A549 (cell line): ENCODE results near the gene NXPH1. TPM values are rescaled to one million over a fixed set of nuclear protein-coding genes. Genes with fewer than 3 reads are reported as not detected.

Experiments
- ATAC-seq, 2 experiments: fragments of 200-7000 bp in 1 of 2; fragments of >200 bp in 1 of 2; cut with Nextera tagmentation in 1 of 2; cut with Tn5 transposase in 1 of 2; 3 replicates each; pipeline versions ENCODE4 v1.8.0 to v1.9.1; 2018 to 2020; ENCODE audit warnings: mild to moderate bottlenecking in 1 of 2, moderate library complexity in 1 of 2
- CTCF ChIA-PET: fragments of 300-600 bp; sonication (Branson Sonifier 250); formaldehyde crosslinking; extraction: SDS; loops from one replicate; lab custom pipeline; 2021; ENCODE audit warnings: antibody characterized with exemption, inconsistent platforms; lab: Yijun Ruan, JAX
- POLR2A ChIA-PET: fragments of 350-600 bp; formaldehyde crosslinking; extraction: SDS; loops from one replicate; lab custom pipeline; 2021; ENCODE audit warnings: antibody characterized with exemption, inconsistent platforms; lab: Yijun Ruan, JAX
- DNase-seq, 2 experiments: peaks; one replicate each; pipeline versions ENCODE4 v3.0.0 to v3.0.0-alpha.2; 2011 to 2016; ENCODE audit warnings: low read depth in 1 of 2, low spot score in 1 of 2
- FAIRE-seq: peaks from 2 replicates; lab custom pipeline; 2011; peaks lifted over from hg19 to GRCh38; lab: Jason Lieb, UNC
- H3K27ac ChIP-seq, 2 experiments: fragments of >200 bp; sonication (Bioruptor Twin); formaldehyde crosslinking; 3 replicates each; pipeline ENCODE4 v1.5.1; 2016 to 2017
- H3K4me1 ChIP-seq: fragments of >200 bp; sonication (Bioruptor Twin); formaldehyde crosslinking; 3 replicates; pipeline ENCODE4 v1.6.1; 2016
- H3K4me2 ChIP-seq: fragments of >200 bp; sonication (Bioruptor Twin); formaldehyde crosslinking; 3 replicates; pipeline ENCODE4 v1.6.1; 2016
- H3K4me3 ChIP-seq: fragments of >200 bp; sonication (Bioruptor Twin); formaldehyde crosslinking; 3 replicates; pipeline ENCODE4 v1.5.1; 2016
- H3K9me3 ChIP-seq: fragments of >200 bp; sonication (Bioruptor Twin); formaldehyde crosslinking; 3 replicates; pipeline ENCODE4 v1.6.1; 2016
- BCL3 ChIP-seq: fragments of >200 bp; sonication (Bioruptor Twin); formaldehyde crosslinking; IDR thresholded peaks from 3 replicates; pipeline ENCODE4 v1.6.1; 2016
- BHLHE40 ChIP-seq: IDR thresholded peaks from 2 replicates; pipeline ENCODE4 v1.6.1; 2012; ENCODE audit warnings: low read depth, low read length, inconsistent platforms
- CBX2 ChIP-seq: fragments of 200-600 bp; sonication (generic); IDR thresholded peaks from 2 replicates; pipeline ENCODE4 v1.6.1; 2016; ENCODE audit warnings: low read depth, mild to moderate bottlenecking, borderline replicate concordance
- CBX8 ChIP-seq: fragments of 200-600 bp; sonication (generic); IDR thresholded peaks from 2 replicates; pipeline ENCODE4 v1.6.1; 2016
- CHD4 ChIP-seq: fragments of 200-600 bp; sonication (generic); IDR thresholded peaks from 2 replicates; pipeline ENCODE4 v1.6.1; 2016; ENCODE audit warnings: antibody characterized with exemption, mild to moderate bottlenecking, borderline replicate concordance
- E2F6 ChIP-seq: IDR thresholded peaks from 2 replicates; pipeline ENCODE4 v1.6.1; 2012; ENCODE audit warnings: low read depth, borderline replicate concordance
- FOSL2 ChIP-seq, 2 experiments: fragments of 450-650 bp in 1 of 2; fragments of >200 bp in 1 of 2; sonication (Bioruptor Twin) in 1 of 2; formaldehyde crosslinking; IDR thresholded peaks; 2 replicates each; pipeline versions ENCODE4 v1.5.0 to v1.6.1; 2016 to 2020; ENCODE audit warnings: mild to moderate bottlenecking in 1 of 2, moderate library complexity in 1 of 2
- FOXS1 ChIP-seq: fragments of 250-450 bp; sonication (Bioruptor Pico); IDR thresholded peaks from 2 replicates; pipeline ENCODE4 v1.5.0; 2020; ENCODE audit warnings: mild to moderate bottlenecking, moderate library complexity
- GATA3 ChIP-seq: IDR thresholded peaks from 2 replicates; pipeline ENCODE4 v1.6.1; 2012; ENCODE audit warnings: borderline replicate concordance
- HOXA7 ChIP-seq: fragments of 250-450 bp; sonication (Bioruptor Pico); IDR thresholded peaks from 2 replicates; pipeline ENCODE4 v1.5.0; 2020; ENCODE audit warnings: mild to moderate bottlenecking, moderate library complexity
- HOXB13 ChIP-seq: fragments of 250-450 bp; sonication (Bioruptor Pico); IDR thresholded peaks from 2 replicates; pipeline ENCODE4 v1.5.0; 2020; ENCODE audit warnings: low read depth, mild to moderate bottlenecking, moderate library complexity
- HOXB5 ChIP-seq: fragments of 250-450 bp; sonication (Bioruptor Pico); IDR thresholded peaks from 2 replicates; pipeline ENCODE4 v1.5.0; 2020; ENCODE audit warnings: mild to moderate bottlenecking, moderate library complexity
- JUNB ChIP-seq: fragments of >200 bp; sonication (Bioruptor Twin); formaldehyde crosslinking; IDR thresholded peaks from 2 replicates; pipeline ENCODE4 v1.6.1; 2016
- KDM5A ChIP-seq: fragments of 200-600 bp; sonication (generic); IDR thresholded peaks from 2 replicates; pipeline ENCODE4 v1.6.1; 2016; ENCODE audit warnings: antibody characterized with exemption, mild to moderate bottlenecking
- MYC ChIP-seq: IDR thresholded peaks from 2 replicates; pipeline ENCODE4 v1.6.1; 2012; ENCODE audit warnings: mild to moderate bottlenecking, inconsistent platforms, low read length, improper control_type of control experiment, borderline replicate concordance
- NPAS2 ChIP-seq: fragments of 250-450 bp; sonication (Bioruptor Pico); IDR thresholded peaks from 2 replicates; pipeline ENCODE4 v1.8.0; 2022; ENCODE audit warnings: mild to moderate bottlenecking, moderate library complexity, borderline replicate concordance
- PHF8 ChIP-seq: fragments of 200-600 bp; sonication (generic); IDR thresholded peaks from 2 replicates; pipeline ENCODE4 v1.6.1; 2016; ENCODE audit warnings: low read depth, mild to moderate bottlenecking, antibody characterized with exemption, moderate library complexity, borderline replicate concordance
- POLR2A ChIP-seq: IDR thresholded peaks from 2 replicates; pipeline ENCODE4 v1.6.1; 2012; ENCODE audit warnings: mild to moderate bottlenecking, low read length
- RARB ChIP-seq: fragments of 250-450 bp; sonication (Bioruptor Pico); IDR thresholded peaks from 2 replicates; pipeline ENCODE4 v1.8.0; 2021; ENCODE audit warnings: mild to moderate bottlenecking, moderate library complexity
- RCOR1 ChIP-seq: fragments of 150-350 bp; IDR thresholded peaks from 2 replicates; pipeline ENCODE4 v1.6.1; 2014; ENCODE audit warnings: antibody characterized with exemption, low read length, low read depth
- REST ChIP-seq: fragments of 200-600 bp; sonication (generic); IDR thresholded peaks from 2 replicates; pipeline ENCODE4 v1.6.1; 2016; ENCODE audit warnings: antibody characterized with exemption, mild to moderate bottlenecking, moderate library complexity
- SMC3 ChIP-seq: fragments of >200 bp; sonication (Bioruptor Twin); formaldehyde crosslinking; IDR thresholded peaks from 3 replicates; pipeline ENCODE4 v1.6.1; 2018; ENCODE audit warnings: inconsistent platforms
- SREBF2 ChIP-seq: fragments of 450-650 bp; IDR thresholded peaks from 2 replicates; pipeline ENCODE4 v1.6.1; 2014; ENCODE audit warnings: mild to moderate bottlenecking, moderate library complexity
- ZC3H11A ChIP-seq: fragments of 450-650 bp; IDR thresholded peaks from 2 replicates; pipeline ENCODE4 v1.6.1; 2014; ENCODE audit warnings: antibody characterized with exemption, mild to moderate bottlenecking
- ZFP36 ChIP-seq: fragments of 450-650 bp; IDR thresholded peaks from 2 replicates; pipeline ENCODE4 v1.6.1; 2014; ENCODE audit warnings: borderline replicate concordance; ENCODE audit not compliant: partially characterized antibody
- WGBS: methylation state at CpG from one replicate; pipeline ENCODE4 v1.1.6; 2017; ENCODE audit errors: missing lambda C conversion rate; 5-methylcytosine and 5-hydroxymethylcytosine counted together
- polyA plus RNA-seq, 4 experiments: library from polyadenylated mRNA; depleted of rRNA in 3 of 4; stranded (reverse); fragments of >200 nt; fragmentation: RNase III in 1 of 4; extraction: RNeasy Plus Mini Kit Qiagen cat#74134 plus additional on column Dnase treatment in 1 of 4; gene quantifications; 2 replicates in 3 of 4; 3 replicates in 1 of 4; pipeline ENCODE4 v1.2.3, GENCODE V29; 2011 to 2017
- TF ChIP-seq, protein P1 (sequence below): fragments of 150-350 bp; IDR thresholded peaks from 2 replicates; pipeline ENCODE4 v1.6.1; 2014; ENCODE audit warnings: low read depth, mild to moderate bottlenecking, low read length
- TF ChIP-seq, protein P2 (sequence below): fragments of >200 bp; sonication (Bioruptor Twin); formaldehyde crosslinking; IDR thresholded peaks from 3 replicates; pipeline ENCODE4 v1.5.1; 2016
- TF ChIP-seq, protein P3 (sequence below): fragments of 250-450 bp; sonication (Bioruptor Pico); IDR thresholded peaks from 2 replicates; pipeline ENCODE4 v1.5.0; 2021; ENCODE audit warnings: mild to moderate bottlenecking, moderate library complexity, borderline replicate concordance

Gene NXPH1
- polyA plus RNA-seq, 2 of the 4 experiments (the other 2 are of a cell fraction) = not detected

DNA sequence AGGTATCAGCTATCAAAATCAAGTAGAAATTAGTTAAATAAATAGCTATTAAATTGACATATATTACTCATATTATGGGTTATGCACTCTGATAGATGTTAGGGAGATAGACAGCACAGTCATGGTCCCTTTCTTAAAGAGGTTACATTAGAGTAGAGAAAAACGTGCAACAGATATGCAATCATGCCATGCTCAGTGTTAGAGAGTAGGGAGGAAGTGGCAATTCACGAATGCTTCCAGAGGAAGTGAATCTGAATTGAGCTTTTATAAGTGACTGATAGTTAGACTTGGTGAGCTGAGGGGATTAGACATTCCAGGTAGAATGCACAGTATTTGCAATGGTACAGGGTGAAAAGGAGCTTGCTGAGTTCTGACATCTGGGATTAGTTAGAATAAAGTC lies 349.8 kb downstream of the NXPH1 start:
- H3K4me2 ChIP-seq = no peak overlapping the region
- DNase-seq (no peak), ATAC-seq (no peak)
- H3K4me1 ChIP-seq = no peaks in the 10 kb centered on the region
- no peak overlapping the region for H3K27ac ChIP-seq
- TF ChIP-seq SMC3 = no peak
- no peak for TF ChIP-seq BHLHE40
- TF ChIP-seq CBX8 = no peak
- TF ChIP-seq, protein P1, sequence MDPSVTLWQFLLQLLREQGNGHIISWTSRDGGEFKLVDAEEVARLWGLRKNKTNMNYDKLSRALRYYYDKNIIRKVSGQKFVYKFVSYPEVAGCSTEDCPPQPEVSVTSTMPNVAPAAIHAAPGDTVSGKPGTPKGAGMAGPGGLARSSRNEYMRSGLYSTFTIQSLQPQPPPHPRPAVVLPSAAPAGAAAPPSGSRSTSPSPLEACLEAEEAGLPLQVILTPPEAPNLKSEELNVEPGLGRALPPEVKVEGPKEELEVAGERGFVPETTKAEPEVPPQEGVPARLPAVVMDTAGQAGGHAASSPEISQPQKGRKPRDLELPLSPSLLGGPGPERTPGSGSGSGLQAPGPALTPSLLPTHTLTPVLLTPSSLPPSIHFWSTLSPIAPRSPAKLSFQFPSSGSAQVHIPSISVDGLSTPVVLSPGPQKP = no peak
- TF ChIP-seq HOXB5 = no peak
- no peak for TF ChIP-seq RCOR1
- TF ChIP-seq HOXA7 (CRISPR knock-in tag) = no peak
- TF ChIP-seq JUNB = no peak
- no peak for TF ChIP-seq BCL3
- TF ChIP-seq REST = no peak
- no peak for TF ChIP-seq CBX2
- no peak for TF ChIP-seq SREBF2
- TF ChIP-seq HOXB13 (CRISPR knock-in tag) = no peak
- no peak for TF ChIP-seq RARB (CRISPR knock-in tag)
- no peak for TF ChIP-seq E2F6
- no peak for TF ChIP-seq GATA3
- no peak for TF ChIP-seq PHF8
- no peak for TF ChIP-seq FOXS1
- TF ChIP-seq, protein P2, sequence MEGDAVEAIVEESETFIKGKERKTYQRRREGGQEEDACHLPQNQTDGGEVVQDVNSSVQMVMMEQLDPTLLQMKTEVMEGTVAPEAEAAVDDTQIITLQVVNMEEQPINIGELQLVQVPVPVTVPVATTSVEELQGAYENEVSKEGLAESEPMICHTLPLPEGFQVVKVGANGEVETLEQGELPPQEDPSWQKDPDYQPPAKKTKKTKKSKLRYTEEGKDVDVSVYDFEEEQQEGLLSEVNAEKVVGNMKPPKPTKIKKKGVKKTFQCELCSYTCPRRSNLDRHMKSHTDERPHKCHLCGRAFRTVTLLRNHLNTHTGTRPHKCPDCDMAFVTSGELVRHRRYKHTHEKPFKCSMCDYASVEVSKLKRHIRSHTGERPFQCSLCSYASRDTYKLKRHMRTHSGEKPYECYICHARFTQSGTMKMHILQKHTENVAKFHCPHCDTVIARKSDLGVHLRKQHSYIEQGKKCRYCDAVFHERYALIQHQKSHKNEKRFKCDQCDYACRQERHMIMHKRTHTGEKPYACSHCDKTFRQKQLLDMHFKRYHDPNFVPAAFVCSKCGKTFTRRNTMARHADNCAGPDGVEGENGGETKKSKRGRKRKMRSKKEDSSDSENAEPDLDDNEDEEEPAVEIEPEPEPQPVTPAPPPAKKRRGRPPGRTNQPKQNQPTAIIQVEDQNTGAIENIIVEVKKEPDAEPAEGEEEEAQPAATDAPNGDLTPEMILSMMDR = no peak
- TF ChIP-seq, all 56 proteins: peak for 0
- FAIRE-seq = no peak
- Histone ChIP-seq H3K9me3 (no peaks in the 10 kb centered on the region), H3K4me3 (no peak overlapping the region)
- WGBS = 0% methylated on average over 2 of the region's 2 CpGs
- ChIA-PET POLR2A (no interaction called here), CTCF (no interaction called here)

- ChIA-PET CTCF (no interaction called here), POLR2A (no interaction called here)
- Histone ChIP-seq H3K4me1 (no peaks in the 10 kb centered on the region), H3K4me2 (no peak overlapping the region), H3K27ac (no peak overlapping the region), H3K9me3 (no peaks in the 10 kb centered on the region), H3K4me3 (no peak overlapping the region)
- FAIRE-seq (no peak), DNase-seq (no peak), ATAC-seq (no peak)
- TF ChIP-seq ZC3H11A = no peak
- no peak for TF ChIP-seq JUNB
- TF ChIP-seq BCL3 = no peak
- no peak for TF ChIP-seq MYC
- no peak for TF ChIP-seq CHD4
- TF ChIP-seq KDM5A = no peak
- no peak for TF ChIP-seq NPAS2 (CRISPR knock-in tag)
- TF ChIP-seq SMC3 = no peak
- no peak for TF ChIP-seq FOSL2 (IDR thresholded peaks at IDR 0.05)
- TF ChIP-seq FOSL2 (CRISPR knock-in tag; IDR thresholded peaks at IDR 0.05) = no peak
- TF ChIP-seq, protein P3, sequence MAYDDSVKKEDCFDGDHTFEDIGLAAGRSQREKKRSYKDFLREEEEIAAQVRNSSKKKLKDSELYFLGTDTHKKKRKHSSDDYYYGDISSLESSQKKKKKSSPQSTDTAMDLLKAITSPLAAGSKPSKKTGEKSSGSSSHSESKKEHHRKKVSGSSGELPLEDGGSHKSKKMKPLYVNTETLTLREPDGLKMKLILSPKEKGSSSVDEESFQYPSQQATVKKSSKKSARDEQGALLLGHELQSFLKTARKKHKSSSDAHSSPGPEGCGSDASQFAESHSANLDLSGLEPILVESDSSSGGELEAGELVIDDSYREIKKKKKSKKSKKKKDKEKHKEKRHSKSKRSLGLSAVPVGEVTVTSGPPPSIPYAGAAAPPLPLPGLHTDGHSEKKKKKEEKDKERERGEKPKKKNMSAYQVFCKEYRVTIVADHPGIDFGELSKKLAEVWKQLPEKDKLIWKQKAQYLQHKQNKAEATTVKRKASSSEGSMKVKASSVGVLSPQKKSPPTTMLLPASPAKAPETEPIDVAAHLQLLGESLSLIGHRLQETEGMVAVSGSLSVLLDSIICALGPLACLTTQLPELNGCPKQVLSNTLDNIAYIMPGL (CRISPR knock-in tag) = no peak
- no peak for TF ChIP-seq RCOR1
- no peak for TF ChIP-seq POLR2A
- TF ChIP-seq ZFP36 = no peak
Observed at GRCh38 chr7:8785081-8785480, 351.7 kb downstream of the NXPH1 start.
